HepG2 (cell line): Measurements from ENCODE around the gene FASTK. TPM values are rescaled to one million over a fixed set of nuclear protein-coding genes. Genes with fewer than 3 reads are reported as not detected.

ENCODE experiments used
- ATAC-seq: fragments of 200-7000 bp; cut with Tn5 transposase; 3 replicates; pipeline ENCODE4 v1.9.1; 2020; ENCODE audit warnings: mild to moderate bottlenecking, moderate library complexity
- BruUV-seq: library from RNA; stranded (reverse); fragments of 400-500 nt; replicated peaks from 2 replicates; lab custom pipeline; 2021; lab: Mats Ljungman, UMichigan
- CTCF ChIA-PET: fragments of 300-600 bp; formaldehyde crosslinking; extraction: SDS; loops from one replicate; lab custom pipeline; 2021; ENCODE audit warnings: low total read pairs, inconsistent platforms, low intra/inter-chr PET ratio; lab: Yijun Ruan, JAX
- POLR2A ChIA-PET: fragments of 350-600 bp; sonication (Branson Sonifier 250); formaldehyde crosslinking; loops from one replicate; lab custom pipeline; 2020; ENCODE audit warnings: antibody characterized with exemption, inconsistent platforms; lab: Yijun Ruan, JAX
- DNase-seq: peaks from one replicate; pipeline ENCODE4 v3.0.0-alpha.2; 2015; ENCODE audit warnings: low spot score
- FAIRE-seq: peaks from 3 replicates; lab custom pipeline; 2011; peaks lifted over from hg19 to GRCh38; lab: Jason Lieb, UNC
- H2AFZ ChIP-seq: one replicate; pipeline ENCODE4 v1.6.1; 2011; ENCODE audit warnings: low read length, inconsistent platforms
- H3K27ac ChIP-seq: fragments of 300-600 bp; 3 replicates; pipeline ENCODE4 v1.8.0; 2011; ENCODE audit warnings: mixed run types, mild to moderate bottlenecking, mixed read lengths, low read length, inconsistent platforms; ENCODE audit not compliant: insufficient read depth; ENCODE audit errors: extremely low read length
- H3K27me3 ChIP-seq, 2 experiments: fragments of 200-600 bp in 1 of 2; 2 replicates in 1 of 2; 3 replicates in 1 of 2; pipeline versions ENCODE4 v1.6.0 to v1.8.0; 2011; ENCODE audit warnings: low read length in 2 of 2, mild to moderate bottlenecking in 2 of 2, moderate library complexity in 2 of 2, inconsistent platforms in 1 of 2; ENCODE audit not compliant: insufficient read depth in 2 of 2, control insufficient read depth in 1 of 2
- H3K36me3 ChIP-seq, 2 experiments: fragments of 200-600 bp in 1 of 2; replicated peaks in 1 of 2; 2 replicates in 1 of 2; 3 replicates in 1 of 2; pipeline versions ENCODE4 v1.5.1 to v1.8.0; 2011; ENCODE audit warnings: low read length in 2 of 2, inconsistent platforms in 1 of 2; ENCODE audit not compliant: insufficient read depth in 2 of 2, control insufficient read depth in 1 of 2
- H3K4me1 ChIP-seq: 2 replicates; pipeline ENCODE4 v1.5.1; 2012; ENCODE audit warnings: low read length, inconsistent platforms; ENCODE audit not compliant: insufficient read depth
- H3K4me2 ChIP-seq: 2 replicates; pipeline ENCODE4 v1.6.0; 2011; ENCODE audit warnings: low read depth, low read length, inconsistent platforms
- H3K4me3 ChIP-seq, 3 experiments: fragments of 200-600 bp in 1 of 3; sonication (generic), shearing (Covaris generic) in 1 of 3; replicated peaks in 1 of 3; 2 replicates each; pipeline ENCODE4 v1.5.1; 2011 to 2016; ENCODE audit warnings: low read length in 3 of 3, inconsistent platforms in 2 of 3, low read depth in 2 of 3, mild to moderate bottlenecking in 2 of 3, control low read depth in 1 of 3, mixed read lengths in 1 of 3; ENCODE audit not compliant: insufficient read depth in 1 of 3
- H3K79me2 ChIP-seq: one replicate; pipeline ENCODE4 v1.6.1; 2011; ENCODE audit warnings: low read length, inconsistent platforms; ENCODE audit not compliant: insufficient read depth
- H3K9ac ChIP-seq: 2 replicates; pipeline ENCODE4 v1.6.0; 2011; ENCODE audit warnings: mild to moderate bottlenecking, low read depth, low read length, inconsistent platforms; ENCODE audit not compliant: insufficient read depth
- H3K9me3 ChIP-seq: 2 replicates; pipeline ENCODE4 v1.5.1; 2012; ENCODE audit warnings: mild to moderate bottlenecking, low read length
- H4K20me1 ChIP-seq: 2 replicates; pipeline ENCODE4 v1.6.0; 2011; ENCODE audit warnings: inconsistent platforms, mild to moderate bottlenecking, low read length, moderate library complexity; ENCODE audit not compliant: insufficient read depth
- ARID4A ChIP-seq: sonication (generic); formaldehyde crosslinking; IDR thresholded peaks from 2 replicates; pipeline ENCODE4 v1.5.0; 2020; ENCODE audit warnings: mild to moderate bottlenecking, missing genetic modification reagents, borderline replicate concordance
- CBX1 ChIP-seq: IDR thresholded peaks from one replicate; pipeline ENCODE4 v1.6.1; 2016; ENCODE audit warnings: antibody characterized with exemption, low read depth
- CC2D1A ChIP-seq: sonication (generic); formaldehyde crosslinking; IDR thresholded peaks from 2 replicates; pipeline ENCODE4 v1.8.1; 2023; ENCODE audit warnings: mild to moderate bottlenecking, missing genetic modification reagents
- IKZF1 ChIP-seq: fragments of 450-650 bp; IDR thresholded peaks from 2 replicates; pipeline ENCODE4 v1.7.1; 2016
- KAT2B ChIP-seq: fragments of 150-350 bp; IDR thresholded peaks from 2 replicates; pipeline ENCODE4 v1.6.1; 2014; ENCODE audit warnings: low read depth, low read length, borderline replicate concordance
- MIER3 ChIP-seq: IDR thresholded peaks from 2 replicates; pipeline ENCODE4 v1.6.1; 2016; ENCODE audit warnings: missing compliant biosample characterization, borderline replicate concordance
- RFXANK ChIP-seq: IDR thresholded peaks from 2 replicates; pipeline ENCODE4 v1.6.1; 2016
- SMYD3 ChIP-seq: sonication (generic); formaldehyde crosslinking; IDR thresholded peaks from 2 replicates; pipeline ENCODE4 v1.8.1; 2023; ENCODE audit warnings: mild to moderate bottlenecking, missing genetic modification reagents
- SSRP1 ChIP-seq: IDR thresholded peaks from 2 replicates; pipeline ENCODE4 v1.6.1; 2016; ENCODE audit warnings: control low read depth
- THYN1 ChIP-seq: sonication (generic); formaldehyde crosslinking; IDR thresholded peaks from 2 replicates; pipeline ENCODE4 v1.8.1; 2023; ENCODE audit warnings: low read depth, mild to moderate bottlenecking, moderate library complexity, missing genetic modification reagents, borderline replicate concordance
- TRIM24 ChIP-seq: sonication (generic); formaldehyde crosslinking; IDR thresholded peaks from 2 replicates; pipeline ENCODE4 v1.8.0; 2022; ENCODE audit warnings: mild to moderate bottlenecking, missing genetic modification reagents
- ZBTB14 ChIP-seq: sonication (generic); formaldehyde crosslinking; IDR thresholded peaks from 2 replicates; pipeline ENCODE4 v1.4.0; 2020; ENCODE audit warnings: missing genetic modification reagents
- ZFY ChIP-seq: sonication (generic); formaldehyde crosslinking; IDR thresholded peaks from 2 replicates; pipeline ENCODE4 v1.4.0; 2020; ENCODE audit warnings: missing genetic modification reagents
- ZNF496 ChIP-seq: sonication (generic); formaldehyde crosslinking; IDR thresholded peaks from 2 replicates; pipeline ENCODE4 v1.8.1; 2023; ENCODE audit warnings: mild to moderate bottlenecking, moderate library complexity, missing genetic modification reagents; ENCODE audit not compliant: insufficient replicate concordance
- ZSCAN12 ChIP-seq: sonication (generic); formaldehyde crosslinking; IDR thresholded peaks from 2 replicates; pipeline ENCODE4 v1.9.0; 2021; ENCODE audit warnings: mild to moderate bottlenecking, missing genetic modification reagents
- WGBS: methylation state at CpG from one replicate; pipeline ENCODE4 v1.1.6; 2017; ENCODE audit warnings: low lambda C conversion rate; 5-methylcytosine and 5-hydroxymethylcytosine counted together
- in situ Hi-C: cut with HindIII; loops from 2 replicates; pipeline ENCODE4 v1.10.0; 2017; ENCODE audit warnings: low pct_unique_long_range_greater_than_20kb; ENCODE audit not compliant: extremely low pct_ligation_motif_present
- intact Hi-C: fragments of 100-400 bp; cut with micrococcal nuclease; formaldehyde crosslinking; loops from one replicate; pipeline ENCODE4 v1.10.0; 2022; ENCODE audit not compliant: unreplicated experiment
- polyA plus RNA-seq, 8 experiments: library from polyadenylated mRNA; depleted of rRNA in 3 of 8; stranded (reverse) in 7 of 8; unstranded in 1 of 8; fragments of >200 nt; fragmentation: Illumina TruSeq in 4 of 8; extraction: Trizol in 4 of 8; gene quantifications; 2 replicates each; pipeline versions ENCODE4 v1.2.1 to v1.2.3, GENCODE V29; 2011 to 2016; ENCODE audit warnings: low read depth in 4 of 8, missing spikeins in 1 of 8, mixed read lengths in 1 of 8; ENCODE audit not compliant: insufficient read depth in 1 of 8
- total RNA-seq, 5 experiments: library from RNA; depleted of rRNA; stranded (reverse); fragments of >200 nt; fragmentation: Illumina TruSeq; extraction: Trizol; gene quantifications; 2 replicates each; pipeline ENCODE4 v1.2.3, GENCODE V29; 2016; ENCODE audit warnings: low read depth in 1 of 5
- TF ChIP-seq, protein P1 (sequence below): sonication (generic); formaldehyde crosslinking; IDR thresholded peaks from 2 replicates; pipeline ENCODE4 v1.8.0; 2022; ENCODE audit warnings: missing genetic modification reagents, mild to moderate bottlenecking, moderate library complexity, borderline replicate concordance
- TF ChIP-seq, protein P2 (sequence below): sonication (generic); formaldehyde crosslinking; IDR thresholded peaks from 2 replicates; pipeline ENCODE4 v1.8.0; 2022; ENCODE audit warnings: missing genetic modification reagents, mild to moderate bottlenecking, borderline replicate concordance

The FASTK gene
- total and polyA plus RNA-seq, 2 of the 13 experiments (the other 11 are each of a cell fraction or from before 2014, with no cell fraction given) = 52.9 to 55.7 TPM

DNA sequence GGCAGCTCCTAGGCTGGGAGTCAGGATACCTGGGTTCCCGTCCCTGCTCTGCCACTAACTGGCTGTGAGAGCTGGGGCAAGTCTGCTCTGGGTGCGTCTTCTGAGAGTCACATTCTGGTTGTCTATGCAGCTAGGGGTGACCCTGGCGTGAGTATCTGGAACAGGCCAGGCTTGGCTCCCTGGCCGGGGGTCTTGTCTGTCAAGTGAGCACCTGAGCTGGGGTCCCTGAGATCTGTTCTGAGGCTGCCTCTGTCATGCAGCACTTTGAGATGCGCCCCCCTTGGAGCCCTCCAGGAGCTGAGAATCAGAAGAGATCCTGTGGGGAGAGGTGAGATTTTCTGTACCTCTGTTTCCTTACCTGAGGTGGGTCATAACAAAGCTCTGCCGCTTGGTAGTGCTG is 13.1 kb upstream of the FASTK start (continued):
- TF ChIP-seq RFXANK = no peak

DNA sequence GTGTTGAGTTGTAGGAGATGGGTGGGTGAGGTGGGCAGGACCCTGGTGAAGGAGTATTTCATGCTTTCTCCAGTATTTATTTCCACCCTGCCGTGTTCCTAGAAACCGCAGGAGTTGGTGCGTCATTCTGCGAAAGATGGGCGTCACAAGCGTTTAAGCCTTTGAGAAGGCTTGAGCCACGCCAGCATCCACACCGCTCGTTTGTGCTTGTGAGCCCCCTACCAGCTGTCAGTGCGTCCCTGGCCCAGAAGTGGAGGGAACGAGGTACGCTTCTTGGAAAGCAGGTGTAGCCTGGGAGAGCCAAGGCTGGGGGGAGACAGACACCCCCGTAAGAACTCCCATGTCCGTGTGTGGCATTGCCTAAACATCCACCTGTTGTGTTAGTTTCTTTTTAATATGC is 11.4 kb upstream of the FASTK start:
- H3K9ac ChIP-seq = no peak overlapping the region
- H3K79me2 ChIP-seq = peaks cover 96% of the 10 kb centered on the region
- H3K27me3 ChIP-seq = no peaks in the 10 kb centered on the region
- no peaks in the 10 kb centered on the region for H3K9me3 ChIP-seq
- FAIRE-seq (no peak), ATAC-seq (no peak), DNase-seq (no peak)
- H3K4me2 ChIP-seq = no peak overlapping the region
- H3K36me3 ChIP-seq = peaks cover 8 to 35% of the 10 kb centered on the region in 2 experiments; a peak in 4 of 5 replicates
- BruUV-seq = no TSS peak
- ChIA-PET POLR2A (interaction anchor here (1.0 kb wide), 1 partner anchor 29 kb away, joined by 3 read pairs; no protein-coding TSS in a partner anchor), CTCF (no interaction called here)
- 95% methylated on average over 14 of the region's 14 CpGs for WGBS
- no peak for TF ChIP-seq CC2D1A
- TF ChIP-seq SMYD3 = no peak
- no peak for TF ChIP-seq THYN1 (CRISPR knock-in tag)
- TF ChIP-seq KAT2B = no peak
- no peak for TF ChIP-seq IKZF1
- TF ChIP-seq ZNF496 (CRISPR knock-in tag) = no peak
- TF ChIP-seq CBX1 = no peak
- no peak for TF ChIP-seq ZFY (CRISPR knock-in tag)
- no peak for TF ChIP-seq ZBTB14 (CRISPR knock-in tag)
- TF ChIP-seq ZSCAN12 (CRISPR knock-in tag) = no peak
- no peak for TF ChIP-seq MIER3 (CRISPR knock-in tag)
- no peak for TF ChIP-seq TRIM24
- no peak for TF ChIP-seq SSRP1 (CRISPR knock-in tag)
- TF ChIP-seq ARID4A = no peak
- TF ChIP-seq, protein P1, sequence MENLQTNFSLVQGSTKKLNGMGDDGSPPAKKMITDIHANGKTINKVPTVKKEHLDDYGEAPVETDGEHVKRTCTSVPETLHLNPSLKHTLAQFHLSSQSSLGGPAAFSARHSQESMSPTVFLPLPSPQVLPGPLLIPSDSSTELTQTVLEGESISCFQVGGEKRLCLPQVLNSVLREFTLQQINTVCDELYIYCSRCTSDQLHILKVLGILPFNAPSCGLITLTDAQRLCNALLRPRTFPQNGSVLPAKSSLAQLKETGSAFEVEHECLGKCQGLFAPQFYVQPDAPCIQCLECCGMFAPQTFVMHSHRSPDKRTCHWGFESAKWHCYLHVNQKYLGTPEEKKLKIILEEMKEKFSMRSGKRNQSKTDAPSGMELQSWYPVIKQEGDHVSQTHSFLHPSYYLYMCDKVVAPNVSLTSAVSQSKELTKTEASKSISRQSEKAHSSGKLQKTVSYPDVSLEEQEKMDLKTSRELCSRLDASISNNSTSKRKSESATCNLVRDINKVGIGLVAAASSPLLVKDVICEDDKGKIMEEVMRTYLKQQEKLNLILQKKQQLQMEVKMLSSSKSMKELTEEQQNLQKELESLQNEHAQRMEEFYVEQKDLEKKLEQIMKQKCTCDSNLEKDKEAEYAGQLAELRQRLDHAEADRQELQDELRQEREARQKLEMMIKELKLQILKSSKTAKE (CRISPR knock-in tag) = no peak
- TF ChIP-seq, protein P2, sequence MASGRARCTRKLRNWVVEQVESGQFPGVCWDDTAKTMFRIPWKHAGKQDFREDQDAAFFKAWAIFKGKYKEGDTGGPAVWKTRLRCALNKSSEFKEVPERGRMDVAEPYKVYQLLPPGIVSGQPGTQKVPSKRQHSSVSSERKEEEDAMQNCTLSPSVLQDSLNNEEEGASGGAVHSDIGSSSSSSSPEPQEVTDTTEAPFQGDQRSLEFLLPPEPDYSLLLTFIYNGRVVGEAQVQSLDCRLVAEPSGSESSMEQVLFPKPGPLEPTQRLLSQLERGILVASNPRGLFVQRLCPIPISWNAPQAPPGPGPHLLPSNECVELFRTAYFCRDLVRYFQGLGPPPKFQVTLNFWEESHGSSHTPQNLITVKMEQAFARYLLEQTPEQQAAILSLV (CRISPR knock-in tag) = no peak
- peaks cover 75% of the 10 kb centered on the region for H4K20me1 ChIP-seq
- peaks cover 41% of the 10 kb centered on the region for H3K4me1 ChIP-seq
- intact Hi-C loops = no loop called here
- H3K27ac ChIP-seq = no peak overlapping the region
- H3K4me3 ChIP-seq = no peak overlapping the region
- no peak overlapping the region for H2AFZ ChIP-seq
- in situ Hi-C loops = no loop called here
